IMR-90 (cell line): ENCODE measurements around the gene IFIT2. TPM values are rescaled to one million over a fixed set of nuclear protein-coding genes. Genes with fewer than 3 reads are reported as not detected.

Experiments used
- ATAC-seq: fragments of 200-7000 bp; cut with Tn5 transposase; 2 replicates; pipeline ENCODE4 v1.9.1; 2020; ENCODE audit warnings: low read depth, mild to moderate bottlenecking, moderate library complexity
- BruUV-seq: library from RNA; stranded (reverse); fragments of 400-500 nt; replicated peaks from 2 replicates; lab custom pipeline; 2021; lab: Mats Ljungman, UMichigan
- CTCF ChIA-PET: fragments of 300-600 bp; formaldehyde crosslinking; extraction: SDS; loops from one replicate; lab custom pipeline; 2021; ENCODE audit warnings: antibody characterized with exemption; lab: Yijun Ruan, JAX
- POLR2A ChIA-PET: fragments of 300-600 bp; sonication (Branson Sonifier 250); formaldehyde crosslinking; loops from one replicate; lab custom pipeline; 2022; ENCODE audit warnings: antibody characterized with exemption; ENCODE audit not compliant: unreplicated experiment; lab: Charles Lee
- DNase-seq: peaks from one replicate; pipeline ENCODE4 v3.0.0; 2013
- H2AFZ ChIP-seq: replicated peaks from 2 replicates; pipeline ENCODE3; 2013; ENCODE audit warnings: low read length, mild to moderate bottlenecking; ENCODE audit not compliant: poor library complexity
- H2AK5ac ChIP-seq: 2 replicates; pipeline ENCODE4 v1.6.1; 2013; ENCODE audit warnings: low read depth, low read length, inconsistent platforms
- H2AK9ac ChIP-seq: replicated peaks from 2 replicates; pipeline ENCODE3; 2013; ENCODE audit warnings: mild to moderate bottlenecking, low read depth, low read length, moderate library complexity; ENCODE audit not compliant: poor library complexity
- H2BK120ac ChIP-seq: 2 replicates; pipeline ENCODE4 v1.6.1; 2013; ENCODE audit warnings: low read depth, low read length, inconsistent platforms
- H2BK15ac ChIP-seq: 3 replicates; pipeline ENCODE4 v1.6.1; 2013; ENCODE audit warnings: low read depth, low read length, inconsistent platforms
- H2BK20ac ChIP-seq: 2 replicates; pipeline ENCODE4 v1.6.1; 2013; ENCODE audit warnings: low read depth, mild to moderate bottlenecking, inconsistent platforms, low read length, moderate library complexity
- H2BK5ac ChIP-seq: 2 replicates; pipeline ENCODE4 v1.6.1; 2013; ENCODE audit warnings: mild to moderate bottlenecking, low read depth, low read length, inconsistent platforms; ENCODE audit not compliant: poor library complexity, severe bottlenecking
- H3K14ac ChIP-seq: replicated peaks from 2 replicates; pipeline ENCODE4 v1.6.1; 2013; ENCODE audit warnings: low read depth, low read length, inconsistent platforms
- H3K18ac ChIP-seq: 2 replicates; pipeline ENCODE4 v1.6.1; 2013; ENCODE audit warnings: low read depth, low read length, control low read depth
- H3K23ac ChIP-seq: 2 replicates; pipeline ENCODE4 v1.6.1; 2013; ENCODE audit warnings: low read depth, low read length, inconsistent platforms
- H3K27ac ChIP-seq: 2 replicates; pipeline ENCODE4 v1.5.1; 2013; ENCODE audit warnings: mild to moderate bottlenecking, control low read depth, low read length; ENCODE audit not compliant: insufficient read depth
- H3K27me3 ChIP-seq: 2 replicates; pipeline ENCODE4 v1.6.1; 2013; ENCODE audit warnings: low read length; ENCODE audit not compliant: control insufficient read depth, insufficient read depth
- H3K36me3 ChIP-seq: 2 replicates; pipeline ENCODE4 v1.6.1; 2013; ENCODE audit warnings: low read length, mixed read lengths; ENCODE audit not compliant: control insufficient read depth, insufficient read depth
- H3K4ac ChIP-seq: 2 replicates; pipeline ENCODE4 v1.6.1; 2013; ENCODE audit warnings: low read depth, low read length, inconsistent platforms
- H3K4me1 ChIP-seq: 2 replicates; pipeline ENCODE4 v1.6.1; 2013; ENCODE audit warnings: low read length, mixed read lengths; ENCODE audit not compliant: control insufficient read depth, insufficient read depth
- H3K4me2 ChIP-seq: 2 replicates; pipeline ENCODE4 v1.6.1; 2013; ENCODE audit warnings: low read depth, mild to moderate bottlenecking, control low read depth, low read length, moderate library complexity
- H3K4me3 ChIP-seq: 2 replicates; pipeline ENCODE4 v1.5.1; 2013; ENCODE audit warnings: low read depth, mild to moderate bottlenecking, control low read depth, low read length, moderate library complexity; ENCODE audit not compliant: insufficient read depth
- H3K56ac ChIP-seq: 2 replicates; pipeline ENCODE4 v1.6.1; 2013; ENCODE audit warnings: low read length, inconsistent platforms; ENCODE audit not compliant: insufficient read depth; ENCODE audit errors: extremely low read depth
- H3K79me1 ChIP-seq, 2 experiments: 2 replicates each; pipeline ENCODE4 v1.6.1; 2013; ENCODE audit warnings: low read length in 2 of 2, inconsistent platforms in 1 of 2, low read depth in 1 of 2
- H3K9ac ChIP-seq: 2 replicates; pipeline ENCODE4 v1.6.1; 2013; ENCODE audit warnings: low read depth, low read length, control low read depth
- H3K9me1 ChIP-seq: 2 replicates; pipeline ENCODE4 v1.6.1; 2013; ENCODE audit warnings: low read length, inconsistent platforms; ENCODE audit not compliant: insufficient read depth
- H3K9me3 ChIP-seq: 2 replicates; pipeline ENCODE4 v1.6.1; 2013; ENCODE audit warnings: low read length; ENCODE audit not compliant: control insufficient read depth, insufficient read depth
- H4K20me1 ChIP-seq: 2 replicates; pipeline ENCODE4 v1.6.1; 2013; ENCODE audit warnings: low read length, inconsistent platforms; ENCODE audit not compliant: insufficient read depth
- H4K5ac ChIP-seq: 2 replicates; pipeline ENCODE4 v1.6.1; 2013; ENCODE audit warnings: mild to moderate bottlenecking, low read depth, low read length, control low read depth
- H4K8ac ChIP-seq, 2 experiments: 2 replicates each; pipeline ENCODE4 v1.6.1; 2013; ENCODE audit warnings: low read depth in 2 of 2, low read length in 2 of 2, control low read depth in 1 of 2, inconsistent platforms in 1 of 2
- H4K91ac ChIP-seq: 2 replicates; pipeline ENCODE4 v1.6.1; 2013; ENCODE audit warnings: low read depth, low read length, inconsistent platforms; ENCODE audit not compliant: insufficient read depth
- CEBPB ChIP-seq: IDR thresholded peaks from 2 replicates; pipeline ENCODE4 v1.6.1; 2012; ENCODE audit warnings: low read depth, low read length, improper control_type of control experiment
- MAFK ChIP-seq: IDR thresholded peaks from 2 replicates; pipeline ENCODE4 v1.6.1; 2012; ENCODE audit warnings: low read depth, low read length, improper control_type of control experiment
- WGBS, 2 experiments: methylation state at CpG; one replicate each; pipeline versions ENCODE4 v1.1.5 to v1.1.7; 2013; ENCODE audit warnings: missing lambda C conversion rate in 2 of 2; ENCODE audit not compliant: insufficient read length in 1 of 2; ENCODE audit errors: extremely low coverage in 2 of 2; 5-methylcytosine and 5-hydroxymethylcytosine counted together
- dilution Hi-C: fragments of 300-500 bp; cut with HindIII; formaldehyde crosslinking; loops from one replicate; pipeline ENCODE4 v1.14.3; 2018; ENCODE audit warnings: low sequenced_read_pairs; ENCODE audit not compliant: unreplicated experiment
- in situ Hi-C: fragments of 300-500 bp; cut with MboI; formaldehyde crosslinking; loops from 3 replicates; pipeline ENCODE4 v1.14.3; 2019; ENCODE audit warnings: low sequenced_read_pairs, inconsistent platforms, mixed read lengths
- intact Hi-C: fragments of 100-400 bp; cut with micrococcal nuclease; formaldehyde crosslinking; loops from 2 replicates; pipeline ENCODE4 v1.10.0; 2022
- polyA plus RNA-seq, 3 experiments: library from polyadenylated mRNA; depleted of rRNA; stranded (reverse); fragments of >200 nt; gene quantifications; 2 replicates each; pipeline ENCODE4 v1.2.3, GENCODE V29; 2012; ENCODE audit warnings: low replicate concordance in 1 of 3
- total RNA-seq: library from RNA; depleted of rRNA; stranded (reverse); fragments of >200 nt; gene quantifications from 2 replicates; pipeline ENCODE4 v1.2.3, GENCODE V29; 2012
- TF ChIP-seq, protein P1 (sequence below): fragments of 150-350 bp; IDR thresholded peaks from 2 replicates; pipeline ENCODE4 v1.6.1; 2017; ENCODE audit warnings: mild to moderate bottlenecking, antibody characterized with exemption, low read length, low read depth

The IFIT2 gene
- total and polyA plus RNA-seq, 2 of the 4 experiments (the other 2 are of a cell fraction): 1.1 to 2.2 TPM

DNA sequence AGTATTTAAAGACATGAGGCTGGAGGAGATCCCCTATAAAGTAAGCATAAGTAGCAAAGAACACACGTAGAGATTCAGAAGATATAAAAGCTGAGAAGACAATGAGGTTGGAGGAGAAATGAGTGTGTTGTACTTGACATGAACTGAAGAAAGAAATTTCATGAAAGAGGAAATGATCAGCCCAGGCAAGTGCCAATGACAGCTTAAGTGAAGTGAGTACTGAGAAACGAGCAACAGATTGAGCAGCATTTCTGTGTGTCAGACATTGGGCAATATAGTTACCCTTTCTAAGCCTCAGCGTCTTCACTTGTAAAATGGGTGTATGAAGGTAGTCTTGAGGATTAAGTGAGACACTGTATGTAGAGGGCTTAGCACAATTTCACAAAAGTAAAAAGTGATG is 45.5 kb upstream of the IFIT2 start:
- no TSS peak for BruUV-seq
- Histone ChIP-seq H2BK120ac (no peak overlapping the region), H2AK5ac (no peak overlapping the region), H4K5ac (no peak overlapping the region), H3K4me2 (no peak overlapping the region), H3K56ac (no peak overlapping the region), H3K9ac (no peak overlapping the region), H3K9me1 (no peaks in the 10 kb centered on the region), H3K23ac (no peak overlapping the region), H4K91ac (no peak overlapping the region), H3K9me3 (peaks cover 3% of the 10 kb centered on the region; the same call in 1 of the 2 replicates), H4K20me1 (no peaks in the 10 kb centered on the region), H3K18ac (no peak overlapping the region), H2BK20ac (no peak overlapping the region), H3K4me3 (no peak overlapping the region), H4K8ac (no peak overlapping the region), H3K4ac (no peak overlapping the region), H3K79me1 (no peaks in the 10 kb centered on the region), H2BK15ac (no peak overlapping the region), H3K4me1 (peaks cover 3% of the 10 kb centered on the region), H3K27me3 (peaks cover 2% of the 10 kb centered on the region; the same call in 1 of the 2 replicates), H2AK9ac (no peak overlapping the region), H2BK5ac (no peak overlapping the region), H3K27ac (no peak overlapping the region), H3K36me3 (no peaks in the 10 kb centered on the region), H2AFZ (no peak overlapping the region), H3K14ac (no peak overlapping the region)
- ATAC-seq (no peak), DNase-seq (no peak)
- ChIA-PET POLR2A (no interaction called here), CTCF (interaction anchor here (0.9 kb wide), 1 partner anchor 113 kb away, joined by 3 read pairs; no protein-coding TSS in a partner anchor)
- 0 out of 2 replicates have a peak, but pooled peaks have one; percentile 21 for TF ChIP-seq CEBPB
- no peak for TF ChIP-seq MAFK
- TF ChIP-seq, protein P1, sequence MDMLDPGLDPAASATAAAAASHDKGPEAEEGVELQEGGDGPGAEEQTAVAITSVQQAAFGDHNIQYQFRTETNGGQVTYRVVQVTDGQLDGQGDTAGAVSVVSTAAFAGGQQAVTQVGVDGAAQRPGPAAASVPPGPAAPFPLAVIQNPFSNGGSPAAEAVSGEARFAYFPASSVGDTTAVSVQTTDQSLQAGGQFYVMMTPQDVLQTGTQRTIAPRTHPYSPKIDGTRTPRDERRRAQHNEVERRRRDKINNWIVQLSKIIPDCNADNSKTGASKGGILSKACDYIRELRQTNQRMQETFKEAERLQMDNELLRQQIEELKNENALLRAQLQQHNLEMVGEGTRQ: no peak
- dilution Hi-C loops: no loop called here
- intact Hi-C loops: no loop called here
- 10% methylated on average over 2 of the region's 3 CpGs; no CpG with 5 or more reads in 1 of the 2 experiments for WGBS, 2 experiments
- in situ Hi-C loops: loop anchor here (5.0 kb wide), 1 partner anchor 301 kb away; no protein-coding TSS in a partner anchor
